Measurements from ENCODE around the gene INSRR.

The INSRR gene

DNA sequence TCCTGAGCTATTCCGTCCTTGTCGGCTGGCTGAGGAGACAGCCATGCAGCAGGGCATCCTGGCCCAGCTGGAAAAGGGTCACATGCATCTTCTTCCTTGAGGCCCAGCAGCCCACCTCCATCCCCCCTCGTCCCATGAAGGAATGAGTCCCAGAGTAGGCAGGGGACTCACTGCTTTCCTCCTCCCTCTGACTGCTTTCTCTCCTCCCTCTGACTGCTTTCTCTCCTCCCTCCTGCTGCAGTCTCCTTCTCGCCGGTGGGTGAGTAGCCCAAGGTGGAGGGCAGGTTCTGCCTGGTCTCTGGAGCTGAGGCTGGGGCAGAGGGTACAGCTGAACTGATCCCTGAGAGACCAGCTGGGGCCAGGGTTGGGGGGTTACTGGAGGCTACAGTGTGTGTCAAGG is 15.2 kb upstream of the INSRR start:
- no peak for DNase-seq

DNA sequence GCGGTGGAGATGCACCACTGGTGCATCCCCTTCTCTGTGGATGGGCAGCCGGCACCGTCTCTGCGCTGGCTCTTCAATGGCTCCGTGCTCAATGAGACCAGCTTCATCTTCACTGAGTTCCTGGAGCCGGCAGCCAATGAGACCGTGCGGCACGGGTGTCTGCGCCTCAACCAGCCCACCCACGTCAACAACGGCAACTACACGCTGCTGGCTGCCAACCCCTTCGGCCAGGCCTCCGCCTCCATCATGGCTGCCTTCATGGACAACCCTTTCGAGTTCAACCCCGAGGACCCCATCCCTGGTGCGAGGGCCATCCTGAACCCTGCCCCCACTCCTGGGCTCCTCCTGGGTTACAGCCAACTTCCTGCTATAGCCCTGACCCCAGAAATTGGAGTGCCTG is 14.7 kb upstream of the INSRR start:
- no peak for DNase-seq

DNA sequence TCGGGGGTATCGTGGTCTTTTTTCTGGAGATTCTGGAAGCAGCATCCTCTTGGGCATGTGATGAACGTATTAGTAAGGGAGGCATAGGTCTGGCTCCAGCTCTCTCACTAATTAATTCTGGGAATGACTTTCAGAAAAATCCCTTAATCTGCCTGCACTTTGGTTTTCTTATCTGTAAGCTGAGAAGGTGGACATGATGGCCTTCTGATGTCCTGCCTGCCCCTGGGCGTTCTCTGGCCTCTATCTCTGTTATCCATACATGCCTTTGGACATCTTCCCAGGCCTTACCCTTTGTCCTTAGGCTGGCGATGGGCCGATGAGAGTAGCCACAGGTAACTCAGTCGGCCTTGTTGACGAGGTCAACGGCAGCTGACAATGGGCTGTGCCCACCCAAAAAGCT is 10.5 kb upstream of the INSRR start:
- DNase-seq = no peak

GRCh38 chr1:156868341-156868740 is 9.4 kb upstream of the INSRR start:
- no peak for DNase-seq

DNA sequence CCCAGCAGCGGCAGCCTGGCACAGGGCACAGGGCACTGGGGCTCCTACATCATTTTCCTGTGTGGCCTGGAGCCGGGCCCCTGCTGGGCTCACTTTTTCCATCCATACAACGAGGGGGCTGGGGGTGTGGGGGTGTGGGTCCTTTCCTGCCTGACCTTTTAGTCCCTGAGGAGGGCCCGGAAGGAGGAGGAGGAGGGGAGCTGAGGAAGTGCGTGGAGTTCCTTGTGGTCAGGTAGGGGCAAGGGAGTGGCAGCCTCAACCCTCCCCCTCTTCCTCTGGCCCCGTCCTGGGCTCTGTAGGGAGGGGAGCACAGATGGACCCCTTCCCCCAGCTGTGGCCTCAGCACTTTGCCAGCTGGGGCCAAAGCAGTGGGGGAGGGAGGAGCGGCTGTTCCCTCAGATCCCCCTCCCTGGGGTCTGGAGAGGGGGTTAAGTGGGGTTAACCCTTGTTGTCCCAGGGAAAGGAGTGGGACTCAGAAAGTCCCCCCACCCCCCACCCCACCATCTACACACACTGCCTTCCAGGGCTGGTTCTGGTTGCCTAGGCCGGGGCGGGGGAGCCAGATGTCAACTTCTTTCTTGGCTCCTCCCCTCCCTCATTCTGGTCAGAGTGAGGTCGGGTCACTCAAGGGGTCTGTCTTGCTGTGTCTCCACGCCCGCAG is 7.5 kb upstream of the INSRR start:
- DNase-seq = no peak

DNA sequence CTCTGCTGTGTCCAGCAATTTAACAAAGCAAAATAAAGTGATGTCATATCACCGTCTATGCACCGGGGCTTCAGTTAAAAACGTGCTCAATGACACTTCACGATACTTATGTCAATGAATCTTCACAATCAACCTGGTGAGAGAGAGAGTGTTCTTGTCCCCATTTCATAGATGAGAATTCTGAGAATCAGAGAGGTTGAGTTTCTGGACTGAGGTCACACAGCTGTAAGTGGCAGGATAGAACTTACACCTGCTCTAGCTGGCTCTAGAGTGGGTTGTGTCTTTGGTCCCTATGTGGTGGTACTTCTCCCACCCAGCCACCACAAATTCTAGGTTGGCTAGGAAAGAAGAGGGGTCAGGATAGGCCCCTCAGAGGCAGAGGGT is 6.9 kb upstream of the INSRR start:
- DNase-seq = no peak

GRCh38 chr1:156865258-156865657 is 6.3 kb upstream of the INSRR start:
- no peak for DNase-seq

DNA sequence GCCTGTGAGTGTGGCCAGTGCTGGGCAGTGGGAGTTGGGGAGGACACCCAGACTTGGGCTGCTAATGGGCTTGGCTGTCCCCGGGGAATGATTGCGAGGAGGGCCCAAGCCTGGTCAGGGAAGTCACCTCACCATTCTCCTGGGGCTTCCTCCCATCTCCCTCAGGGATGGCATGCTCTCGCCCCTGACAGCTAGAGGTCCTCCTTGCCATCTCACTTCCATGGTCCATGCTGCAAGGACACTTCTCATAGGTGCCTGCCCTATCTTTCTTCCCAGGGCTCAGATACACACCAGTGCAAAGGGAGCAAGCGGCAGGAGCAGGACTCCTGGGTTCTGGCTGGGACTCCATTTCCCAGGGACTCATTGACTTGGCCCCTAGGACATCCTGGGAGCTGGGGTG is 5.9 kb upstream of the INSRR start:
- no peak for DNase-seq

DNA sequence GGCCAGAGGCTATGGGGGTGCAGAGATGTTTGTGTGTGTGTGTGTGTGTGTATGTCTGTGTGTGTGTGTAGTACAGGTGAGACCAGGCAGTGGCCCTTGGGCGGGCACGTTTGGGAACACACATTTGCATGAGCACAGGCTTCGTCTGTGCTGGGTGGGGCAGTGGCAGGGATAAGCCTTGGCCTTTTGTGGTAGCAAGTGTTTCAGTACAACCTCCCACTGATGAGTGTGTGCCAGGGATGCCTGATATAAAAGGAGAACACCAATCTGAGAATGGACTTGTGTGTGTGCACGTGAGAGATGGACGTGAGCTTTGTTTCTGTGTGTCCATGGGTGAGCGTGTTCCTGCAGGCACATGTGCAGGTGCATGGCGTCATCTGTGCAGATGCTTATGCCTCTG is 4.7 kb upstream of the INSRR start:
- DNase-seq = no peak

- no peak for DNase-seq
These were observed 4.2 kb upstream of the INSRR start for GRCh38 chr1:156862997-156863599.

DNA sequence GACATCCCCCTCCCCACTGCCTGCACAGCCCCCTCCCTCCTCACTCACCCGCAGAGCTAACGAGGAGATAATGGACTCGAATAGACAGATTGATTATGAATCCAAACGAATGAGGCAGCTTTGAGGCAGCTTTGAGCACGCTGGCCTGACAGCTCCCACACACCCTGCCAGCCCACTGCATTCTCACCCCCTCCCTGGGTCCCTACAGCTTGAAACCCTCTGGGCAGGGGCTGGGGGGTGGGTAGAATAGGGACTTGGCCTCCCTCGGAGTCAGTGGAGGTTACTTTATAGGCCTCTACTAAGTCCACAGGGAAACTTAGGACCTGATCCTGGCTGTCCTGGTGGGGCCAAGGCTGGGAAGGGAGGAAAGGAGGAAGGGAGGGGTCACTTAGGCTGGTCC is 3.7 kb upstream of the INSRR start:
- DNase-seq = no peak

DNA sequence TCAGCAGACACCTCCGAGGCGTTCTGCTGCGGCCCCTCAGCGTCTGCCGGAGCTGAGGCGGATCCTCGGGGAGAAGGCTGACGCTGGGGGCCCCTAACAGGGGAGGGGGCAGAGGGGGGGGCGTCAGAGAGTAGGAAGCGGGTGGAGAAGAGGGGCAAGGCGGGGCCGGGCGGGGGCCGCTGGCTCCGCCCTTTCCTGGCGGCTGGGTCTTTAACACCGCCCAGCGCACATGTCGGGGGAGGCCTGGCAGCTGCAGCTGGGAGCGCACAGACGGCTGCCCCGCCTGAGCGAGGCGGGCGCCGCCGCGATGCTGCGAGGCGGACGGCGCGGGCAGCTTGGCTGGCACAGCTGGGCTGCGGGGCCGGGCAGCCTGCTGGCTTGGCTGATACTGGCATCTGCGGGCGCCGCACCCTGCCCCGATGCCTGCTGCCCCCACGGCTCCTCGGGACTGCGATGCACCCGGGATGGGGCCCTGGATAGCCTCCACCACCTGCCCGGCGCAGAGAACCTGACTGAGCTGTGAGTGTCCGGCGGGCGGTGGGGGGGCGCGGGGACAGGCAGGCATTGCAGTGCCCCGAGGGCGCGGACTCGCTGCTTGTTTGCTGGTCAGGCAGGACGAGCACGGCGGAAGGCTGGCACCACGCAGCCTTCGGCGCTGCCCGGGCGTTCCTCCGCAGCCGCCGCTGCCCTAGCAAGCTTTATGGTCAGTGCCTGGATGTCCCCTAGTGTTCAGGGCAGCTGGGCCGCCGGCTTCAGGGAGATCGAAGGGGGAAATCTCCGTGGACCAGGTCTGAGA is 1.9 kb upstream of the INSRR start, which contains the start of gene NTRK1:
Gene NTRK1, plus strand, starts transcription at position 238 of the 796 bp plus-strand sequence. Its CDS starts 70 bp downstream, at position 308.
- DNase-seq = peak; percentile 16

DNA sequence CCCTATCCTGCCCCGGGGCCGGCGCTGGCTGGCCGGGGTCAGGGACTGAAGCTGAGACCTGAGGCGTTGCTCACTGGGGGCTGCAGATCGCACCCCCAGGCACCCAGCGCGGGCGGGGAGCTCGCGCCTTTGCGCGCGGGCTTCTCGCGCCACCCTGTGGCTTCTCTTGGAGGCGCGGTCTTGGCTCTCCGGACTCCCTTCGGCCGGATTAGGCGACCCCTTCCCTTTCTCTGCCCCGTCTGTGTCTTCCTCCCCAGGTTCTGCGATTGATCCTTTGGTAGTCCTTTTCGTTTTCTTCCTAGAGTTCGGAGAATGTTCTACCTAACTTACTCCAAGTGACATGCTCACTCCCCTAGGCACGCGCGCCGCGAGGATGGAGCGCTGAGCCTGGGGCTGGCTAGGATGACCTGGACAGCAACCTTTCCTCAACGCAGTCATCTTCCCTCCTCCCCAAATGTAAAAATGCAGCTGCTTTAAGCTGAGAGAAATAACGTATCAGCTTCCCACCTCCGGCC is 1.3 kb upstream of the INSRR start:
- DNase-seq = peak; percentile 13

DNA sequence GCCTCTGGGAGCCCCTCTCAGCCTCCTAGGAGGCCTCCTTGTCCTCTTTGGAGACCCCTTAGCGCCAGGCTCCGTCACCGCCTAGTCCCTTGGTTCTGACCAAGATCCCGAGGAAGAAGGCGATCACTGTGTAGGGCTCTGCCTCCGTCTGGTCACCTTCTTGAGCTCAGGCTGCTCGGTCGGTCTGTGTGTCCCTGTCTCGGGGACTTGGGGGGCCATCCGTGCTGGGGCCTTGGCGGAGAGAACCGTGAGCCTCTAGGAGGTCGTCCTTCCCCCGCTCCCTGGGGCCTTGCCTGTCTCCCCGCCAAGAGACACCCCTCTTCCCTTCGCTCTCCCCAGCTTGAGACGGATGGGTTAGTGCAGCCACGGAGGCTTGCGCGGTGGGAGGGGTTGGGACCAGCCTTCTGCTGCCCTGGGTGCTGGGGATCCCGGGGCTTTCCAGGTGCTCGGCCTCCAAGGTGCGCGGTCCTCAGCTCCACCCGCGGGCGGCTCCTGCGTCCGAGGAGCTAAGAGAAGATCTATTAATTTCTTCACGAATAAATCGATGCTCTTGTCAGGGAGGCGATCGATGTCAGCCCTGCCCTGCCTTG is 701 bp upstream of the INSRR start:
- DNase-seq = no peak

- no peak for DNase-seq
These were observed 361 bp downstream of the INSRR start for GRCh38 chr1:156858555-156858956.

DNA sequence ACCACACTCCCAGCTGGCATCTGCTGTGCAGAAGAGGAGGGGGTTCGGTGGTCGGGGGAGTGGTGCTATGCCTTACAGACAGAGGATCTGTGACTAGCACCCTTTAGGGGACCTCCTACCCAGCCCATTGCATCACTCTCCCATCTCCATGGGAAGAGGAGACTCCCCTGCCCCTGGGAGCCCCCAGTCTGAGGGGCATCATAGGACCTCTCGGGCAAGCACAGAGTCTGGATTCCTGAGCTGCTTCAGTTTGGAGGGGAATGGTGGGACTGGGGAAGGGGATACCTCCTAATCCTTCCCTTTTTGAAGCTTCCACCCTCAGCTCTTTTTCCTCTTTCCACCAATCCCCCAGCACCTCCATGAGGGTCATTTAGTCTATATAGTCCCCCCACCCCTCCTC is 1.4 kb downstream of the INSRR start:
- DNase-seq = no peak

DNA sequence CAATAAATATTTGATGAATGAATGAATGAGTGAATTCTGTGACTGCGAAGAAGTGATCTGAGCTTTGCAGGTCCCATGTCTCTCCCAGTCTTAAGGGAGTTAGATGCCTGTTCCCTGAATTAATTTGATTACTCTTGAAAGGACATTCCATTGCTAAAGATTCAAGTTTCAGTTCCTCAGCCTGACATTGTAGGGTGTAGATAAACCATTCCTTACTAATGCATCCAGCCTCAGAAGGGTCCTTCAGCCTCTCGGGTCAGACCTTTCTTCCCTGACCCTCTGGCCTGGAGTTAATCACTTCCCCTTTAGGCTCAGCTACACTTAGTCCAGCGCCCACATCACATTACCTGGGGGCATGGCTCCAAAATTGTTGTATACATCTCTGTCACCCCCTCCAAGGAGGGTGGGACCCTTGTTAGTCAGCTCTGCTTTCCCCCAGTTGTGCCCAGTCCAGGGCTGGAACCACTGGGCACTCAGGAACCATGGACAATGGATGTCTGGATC is 2.6 kb downstream of the INSRR start:
- peak; percentile 51 for DNase-seq

GRCh38 chr1:156854634-156855033 is 4.3 kb downstream of the INSRR start:
- no peak for DNase-seq

DNA sequence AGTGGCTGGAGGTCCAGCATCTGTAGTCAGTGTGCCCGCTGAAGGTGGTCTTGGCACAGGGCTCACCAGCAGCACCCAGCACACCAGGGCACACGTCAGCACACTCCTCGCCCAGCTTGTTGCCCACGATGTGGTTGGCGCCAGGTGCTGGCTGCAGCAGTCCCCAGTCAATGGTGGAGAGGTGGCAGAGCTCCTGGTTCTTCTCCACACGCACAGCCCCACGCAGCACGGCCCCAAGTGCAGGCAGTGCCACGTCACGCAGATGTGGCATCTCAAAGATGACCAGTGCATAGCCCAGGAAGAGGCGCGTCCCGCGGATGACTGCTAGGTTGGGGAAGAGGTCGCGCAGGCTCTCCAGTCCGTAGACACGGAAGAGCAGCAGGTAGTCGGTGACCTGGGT is 5.2 kb downstream of the INSRR start:
- no peak for DNase-seq

DNA sequence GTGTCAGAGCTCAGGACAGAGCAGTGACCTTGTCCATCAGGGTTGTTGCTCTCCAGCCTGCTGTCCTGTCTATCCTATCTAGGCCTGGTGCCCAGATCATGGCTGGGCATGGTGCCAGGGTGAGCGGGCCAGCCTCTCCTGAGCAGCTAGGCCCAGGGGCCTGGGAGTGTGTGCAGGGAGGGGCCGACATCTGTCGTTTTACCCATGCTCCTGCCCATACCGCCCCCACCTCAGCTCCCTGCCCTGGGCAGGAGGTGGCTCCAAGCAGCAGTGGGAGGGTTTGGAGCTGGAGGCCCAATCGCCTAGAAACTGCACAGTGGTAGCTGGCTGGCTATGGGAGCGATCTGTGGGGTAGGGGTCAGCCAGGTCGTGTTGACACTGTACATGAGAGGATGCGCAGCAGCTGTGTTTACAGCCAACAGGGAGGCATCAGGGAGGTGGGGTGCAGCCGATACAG is 6.5 kb downstream of the INSRR start:
- no peak for DNase-seq

GRCh38 chr1:156851779-156852417 is 7.0 kb downstream of the INSRR start:
- no peak for DNase-seq

GRCh38 chr1:156849151-156849496 is 9.8 kb downstream of the INSRR start:
- DNase-seq = no peak
